ENCODE results near the gene ELK4.
A peak's percentile ranks its signal among the peaks of the same experiment; 100 is the strongest.

Gene ELK4

GRCh38 chr1:205593967-205594366 is 37.8 kb downstream of the ELK4 start:
- DNase-seq, result no peak

GRCh38 chr1:205593532-205593931 is 38.3 kb downstream of the ELK4 start:
- peak in 1 of 2 donors; percentile 41 for DNase-seq

GRCh38 chr1:205592443-205593003 is 39.3 kb downstream of the ELK4 start:
- no peak for DNase-seq

- DNase-seq, result peak; percentile 86 to 88
Measured at GRCh38 chr1:205591522-205592351, 40.1 kb downstream of the ELK4 start.

GRCh38 chr1:205590777-205591513 is 40.9 kb downstream of the ELK4 start:
- no peak for DNase-seq

GRCh38 chr1:205590457-205590768 is 41.4 kb downstream of the ELK4 start:
- DNase-seq, result no peak

- no peak for DNase-seq
Measured at GRCh38 chr1:205589618-205590456, 42.0 kb downstream of the ELK4 start.

- no peak for DNase-seq
Measured at GRCh38 chr1:205589046-205589445, 42.8 kb downstream of the ELK4 start.

- DNase-seq, result peak in 1 of 2 donors; percentile 11
Measured at GRCh38 chr1:205588636-205589035, 43.2 kb downstream of the ELK4 start.

- peak in 1 of 2 donors; percentile 2 for DNase-seq
Measured at GRCh38 chr1:205587581-205587980, 44.2 kb downstream of the ELK4 start.

GRCh38 chr1:205585835-205586785 is 45.7 kb downstream of the ELK4 start:
- peak in 1 of 2 donors; percentile 3 for DNase-seq

- peak in 1 of 2 donors; percentile 6 for DNase-seq
Measured at GRCh38 chr1:205585169-205585834, 46.5 kb downstream of the ELK4 start.

GRCh38 chr1:205584732-205585131 is 47.1 kb downstream of the ELK4 start:
- peak in 1 of 2 donors; percentile 7 for DNase-seq

- DNase-seq, result peak in 1 of 2 donors; percentile 4
Measured at GRCh38 chr1:205583461-205584130, 48.2 kb downstream of the ELK4 start.

- DNase-seq, result no peak
Measured at GRCh38 chr1:205582471-205583291, 49.1 kb downstream of the ELK4 start.

GRCh38 chr1:205582046-205582445 is 49.8 kb downstream of the ELK4 start:
- no peak for DNase-seq

GRCh38 chr1:205581321-205581980 is 50.4 kb downstream of the ELK4 start:
- no peak for DNase-seq

- no peak for DNase-seq
Measured at GRCh38 chr1:205580923-205581180, 51.0 kb downstream of the ELK4 start.
